ENCODE data around the gene ROR2. TPM values are rescaled to one million over a fixed set of nuclear protein-coding genes. Genes with fewer than 3 reads are reported as not detected.
"Not testable (repeated sequence)": the region's sequence is repeated elsewhere in the genome, so short reads cannot be mapped to it uniquely, and the experiment has no call there.

Gene ROR2
- total RNA-seq, 4 donors from 2014 or later, result 9.5 to 17.7 (median 15.9) TPM

DNA sequence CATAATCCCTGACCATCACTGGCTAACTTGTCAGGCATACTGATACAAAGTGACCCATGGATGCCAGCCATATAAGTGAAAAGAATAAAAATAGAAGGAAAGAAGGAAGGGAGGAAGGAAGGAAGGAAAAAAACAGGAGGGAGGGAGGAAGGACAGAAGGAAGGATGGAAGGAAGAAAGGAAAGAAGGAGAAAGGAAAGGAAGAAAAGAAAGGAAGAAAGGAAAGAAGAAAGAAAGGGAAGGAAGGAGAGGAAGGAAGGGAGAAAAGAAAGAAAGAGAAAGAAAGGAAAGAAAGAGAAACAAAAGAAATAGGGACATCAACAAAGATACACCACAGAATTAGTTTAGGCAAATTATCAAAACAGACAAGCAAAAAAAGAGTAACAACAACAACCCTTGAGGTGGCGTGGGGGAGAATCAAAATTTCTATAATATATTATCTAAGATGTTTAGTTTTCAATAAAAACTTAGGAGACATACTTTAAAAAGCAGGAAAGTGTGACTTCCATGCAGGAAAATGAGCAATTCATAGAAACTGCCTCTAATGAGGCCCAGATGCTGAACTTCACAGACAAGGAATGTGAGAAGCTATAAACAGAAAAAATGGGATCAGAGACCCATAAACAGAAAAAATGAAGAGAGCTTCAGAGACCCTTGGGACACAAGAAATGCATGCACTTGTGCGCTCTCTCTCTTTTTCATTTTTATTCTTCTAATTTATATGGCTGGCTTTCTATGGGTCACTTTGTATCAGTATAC, 430.3 kb downstream of the ROR2 start:
- 90 to 98% methylated on average over 2 of the region's 2 CpGs for WGBS, 2 donors
- H3K4me1 ChIP-seq, result no peaks in the 10 kb centered on the region
- no peak overlapping the region for H3K4me3 ChIP-seq (replicated peaks in 1 of 3)
- H3K27me3 ChIP-seq, result no peaks in the 10 kb centered on the region
- H3K27ac ChIP-seq, result no peak overlapping the region
- DNase-seq, result no peak
- no peak for TF ChIP-seq POLR2A (IDR thresholded peaks at IDR 0.05)
- TF ChIP-seq, protein P1, sequence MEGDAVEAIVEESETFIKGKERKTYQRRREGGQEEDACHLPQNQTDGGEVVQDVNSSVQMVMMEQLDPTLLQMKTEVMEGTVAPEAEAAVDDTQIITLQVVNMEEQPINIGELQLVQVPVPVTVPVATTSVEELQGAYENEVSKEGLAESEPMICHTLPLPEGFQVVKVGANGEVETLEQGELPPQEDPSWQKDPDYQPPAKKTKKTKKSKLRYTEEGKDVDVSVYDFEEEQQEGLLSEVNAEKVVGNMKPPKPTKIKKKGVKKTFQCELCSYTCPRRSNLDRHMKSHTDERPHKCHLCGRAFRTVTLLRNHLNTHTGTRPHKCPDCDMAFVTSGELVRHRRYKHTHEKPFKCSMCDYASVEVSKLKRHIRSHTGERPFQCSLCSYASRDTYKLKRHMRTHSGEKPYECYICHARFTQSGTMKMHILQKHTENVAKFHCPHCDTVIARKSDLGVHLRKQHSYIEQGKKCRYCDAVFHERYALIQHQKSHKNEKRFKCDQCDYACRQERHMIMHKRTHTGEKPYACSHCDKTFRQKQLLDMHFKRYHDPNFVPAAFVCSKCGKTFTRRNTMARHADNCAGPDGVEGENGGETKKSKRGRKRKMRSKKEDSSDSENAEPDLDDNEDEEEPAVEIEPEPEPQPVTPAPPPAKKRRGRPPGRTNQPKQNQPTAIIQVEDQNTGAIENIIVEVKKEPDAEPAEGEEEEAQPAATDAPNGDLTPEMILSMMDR (IDR thresholded peaks at IDR 0.05), result no peak
- no peaks in the 10 kb centered on the region for H3K36me3 ChIP-seq
- H3K9me3 ChIP-seq, result no peaks in the 10 kb centered on the region
- intact Hi-C loops (cut with DNase I), result no loop called here

DNA sequence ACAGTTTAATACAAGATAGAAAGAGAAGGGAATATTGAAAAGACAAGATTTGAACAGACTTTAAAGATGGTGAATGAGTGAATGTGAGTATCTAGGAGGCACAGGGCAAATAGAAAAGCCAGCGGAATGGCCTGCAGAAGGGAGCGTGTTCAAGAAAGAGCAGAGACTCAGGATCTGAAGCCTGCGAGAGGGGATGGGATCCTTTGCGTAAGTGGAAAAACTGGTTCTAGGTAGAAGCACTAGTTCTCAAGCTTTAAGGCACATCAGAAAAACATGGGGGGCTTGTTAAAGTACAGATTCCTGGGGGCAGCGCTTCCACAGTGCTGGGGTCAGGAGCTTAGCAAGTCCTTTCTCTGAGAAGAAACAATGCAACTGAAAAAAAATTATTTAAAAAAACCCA, 431.6 kb downstream of the ROR2 start:
- 64 to 65% methylated on average over 5 of the region's 5 CpGs for WGBS, 2 donors
- Histone ChIP-seq H3K4me1 (no peaks in the 10 kb centered on the region), H3K27me3 (no peaks in the 10 kb centered on the region), H3K36me3 (no peaks in the 10 kb centered on the region), H3K4me3 (replicated peaks in 1 of 3) (no peak overlapping the region), H3K27ac (no peak overlapping the region), H3K9me3 (no peaks in the 10 kb centered on the region)
- intact Hi-C loops (cut with DNase I), result no loop called here
- TF ChIP-seq, protein P1 (IDR thresholded peaks at IDR 0.05), result no peak
- TF ChIP-seq POLR2A (IDR thresholded peaks at IDR 0.05), result no peak
- DNase-seq, result no peak

DNA sequence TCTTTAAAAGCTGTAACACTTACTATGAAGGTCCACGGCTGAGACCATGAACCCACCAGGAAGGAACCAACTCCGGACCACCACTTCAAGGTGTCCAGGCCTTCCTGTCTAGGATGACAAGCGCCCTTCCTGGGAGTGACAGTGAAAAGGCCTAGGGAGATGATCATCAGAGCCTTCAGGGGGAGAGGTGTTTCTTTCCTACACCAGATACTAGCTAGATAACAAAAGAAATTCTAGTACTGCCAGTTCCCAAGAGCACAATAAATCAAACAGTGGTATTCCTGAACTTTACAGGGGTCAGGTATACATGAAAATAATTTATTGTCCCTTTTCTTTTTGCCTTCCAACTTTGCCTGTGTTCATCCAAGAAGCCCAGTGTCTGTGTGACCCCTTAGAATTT, 432.2 kb downstream of the ROR2 start:
- no peaks in the 10 kb centered on the region for H3K4me1 ChIP-seq
- DNase-seq, result no peak
- WGBS, 2 donors, result 86 to 93% methylated on average over 3 of the region's 3 CpGs
- H3K27ac ChIP-seq, result no peak overlapping the region
- no peak for TF ChIP-seq POLR2A (IDR thresholded peaks at IDR 0.05)
- TF ChIP-seq, protein P1 (IDR thresholded peaks at IDR 0.05), result no peak
- H3K4me3 ChIP-seq (replicated peaks in 1 of 3), result no peak overlapping the region
- H3K9me3 ChIP-seq, result no peaks in the 10 kb centered on the region
- no peaks in the 10 kb centered on the region for H3K36me3 ChIP-seq
- H3K27me3 ChIP-seq, result no peaks in the 10 kb centered on the region
- intact Hi-C loops (cut with DNase I), result no loop called here

DNA sequence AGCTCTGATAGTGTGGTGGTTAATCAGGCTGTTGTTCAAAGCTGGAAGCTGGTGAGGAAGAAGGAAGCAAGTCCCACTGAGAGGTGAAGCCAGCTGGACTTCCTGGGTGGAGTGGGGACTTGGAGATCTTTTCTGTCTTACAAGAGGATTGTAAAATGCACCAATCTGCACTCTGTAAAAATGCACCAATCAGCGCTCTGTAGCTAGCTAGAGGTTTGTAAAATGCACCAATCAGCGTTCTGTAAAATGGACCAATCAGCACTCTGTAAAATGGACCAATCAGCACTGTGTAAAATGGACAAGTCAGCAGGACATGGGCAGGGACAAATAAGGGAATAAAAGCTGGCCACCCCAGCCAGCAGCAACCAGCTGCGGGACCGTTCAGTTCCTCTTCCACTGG, 432.7 kb downstream of the ROR2 start:
- DNase-seq; intact Hi-C loops (cut with DNase I); H3K4me3 ChIP-seq (replicated peaks in 1 of 3); H3K27ac ChIP-seq; H3K9me3 ChIP-seq; H3K4me1 ChIP-seq; H3K27me3 ChIP-seq; H3K36me3 ChIP-seq: not testable (repeated sequence)
- 90 to 94% methylated on average over 4 of the region's 4 CpGs for WGBS, 2 donors

DNA sequence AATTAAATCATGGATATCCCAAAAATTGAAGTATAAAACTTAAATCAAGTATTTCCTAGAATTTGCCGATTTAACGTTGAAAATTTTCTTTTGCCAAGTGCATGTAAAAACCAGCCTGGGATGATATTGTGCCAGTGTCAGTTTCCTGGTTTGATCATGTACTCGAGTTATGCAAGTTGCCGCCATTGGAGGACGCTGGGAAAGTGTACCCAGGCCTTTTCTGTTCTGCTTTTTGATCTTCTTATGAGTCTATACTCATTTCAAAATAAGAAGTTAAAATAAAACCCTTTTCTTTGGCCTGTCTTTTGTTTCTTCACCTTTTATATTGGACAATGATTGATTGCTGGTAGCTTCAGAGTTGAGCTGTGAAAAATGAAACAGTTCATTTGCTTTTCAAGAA, 433.3 kb downstream of the ROR2 start:
- Histone ChIP-seq H3K36me3 (no peaks in the 10 kb centered on the region), H3K4me1 (no peaks in the 10 kb centered on the region), H3K27ac (no peak overlapping the region), H3K27me3 (no peaks in the 10 kb centered on the region), H3K4me3 (replicated peaks in 1 of 3) (no peak overlapping the region), H3K9me3 (no peaks in the 10 kb centered on the region)
- no peak for DNase-seq
- TF ChIP-seq, protein P1 (IDR thresholded peaks at IDR 0.05), result no peak
- TF ChIP-seq POLR2A (IDR thresholded peaks at IDR 0.05), result no peak
- WGBS, 2 donors, result 92 to 95% methylated on average over 5 of the region's 5 CpGs
- intact Hi-C loops (cut with DNase I), result no loop called here

Measured in thyroid gland (tissue), 4 donors.